HG03378 (cell line): ENCODE results near the gene CD33.

Experiments
- ATAC-seq: cut with Tn5 transposase; IDR thresholded peaks from one replicate; pipeline ENCODE4 v1.9.1; 2021; ENCODE audit warnings: mild to moderate bottlenecking, moderate library complexity; ENCODE audit not compliant: unreplicated experiment

CD33 gene

GRCh38 chr19:51258165-51259160, 33.6 kb downstream of the CD33 start:
- no peak for ATAC-seq

- no peak for ATAC-seq
Observed at GRCh38 chr19:51259348-51260245, 34.7 kb downstream of the CD33 start.

- no peak for ATAC-seq
Observed at GRCh38 chr19:51263808-51264207, 38.9 kb downstream of the CD33 start.

GRCh38 chr19:51271067-51271466, 46.2 kb downstream of the CD33 start:
- ATAC-seq = no peak

GRCh38 chr19:51272183-51272810, 47.4 kb downstream of the CD33 start:
- no peak for ATAC-seq

- ATAC-seq = no peak
Observed at GRCh38 chr19:51274049-51274770, 49.3 kb downstream of the CD33 start.

GRCh38 chr19:51277112-51277511, 52.2 kb downstream of the CD33 start:
- ATAC-seq = no peak

GRCh38 chr19:51282335-51282734, 57.5 kb downstream of the CD33 start:
- ATAC-seq = no peak

- no peak for ATAC-seq
Observed at GRCh38 chr19:51285682-51286081, 60.8 kb downstream of the CD33 start.
